ENCODE measurements around the gene JPH3. TPM values are rescaled to one million over a fixed set of nuclear protein-coding genes. Genes with fewer than 3 reads are reported as not detected.

JPH3 gene
- total RNA-seq, 1 experiment from 2014 or later: 0.57 TPM

DNA sequence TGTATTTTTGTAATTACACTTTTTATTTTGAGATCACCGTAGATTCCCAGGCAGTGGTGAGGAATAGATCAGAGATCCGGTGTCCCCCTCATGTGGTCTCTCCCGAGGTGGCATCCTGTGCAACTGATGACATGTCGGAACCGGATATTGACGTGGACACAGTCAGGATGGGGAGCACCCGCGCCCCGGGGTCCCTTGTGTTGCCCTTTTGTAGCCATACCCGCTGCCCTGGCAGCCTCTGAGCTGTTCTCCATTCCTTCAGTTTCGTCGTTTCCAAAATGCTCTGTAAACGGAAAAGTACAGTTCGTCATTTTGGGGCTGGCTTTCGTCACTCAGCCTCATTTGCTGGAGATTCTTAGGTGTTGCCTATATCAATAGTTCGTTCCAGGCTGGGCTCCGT is 14.2 kb downstream of the JPH3 start:
- no peaks in the 10 kb centered on the region for H3K9me3 Mint-ChIP-seq (ENCODE audit: low read depth, unreplicated experiment)
- TF ChIP-seq, protein P1, sequence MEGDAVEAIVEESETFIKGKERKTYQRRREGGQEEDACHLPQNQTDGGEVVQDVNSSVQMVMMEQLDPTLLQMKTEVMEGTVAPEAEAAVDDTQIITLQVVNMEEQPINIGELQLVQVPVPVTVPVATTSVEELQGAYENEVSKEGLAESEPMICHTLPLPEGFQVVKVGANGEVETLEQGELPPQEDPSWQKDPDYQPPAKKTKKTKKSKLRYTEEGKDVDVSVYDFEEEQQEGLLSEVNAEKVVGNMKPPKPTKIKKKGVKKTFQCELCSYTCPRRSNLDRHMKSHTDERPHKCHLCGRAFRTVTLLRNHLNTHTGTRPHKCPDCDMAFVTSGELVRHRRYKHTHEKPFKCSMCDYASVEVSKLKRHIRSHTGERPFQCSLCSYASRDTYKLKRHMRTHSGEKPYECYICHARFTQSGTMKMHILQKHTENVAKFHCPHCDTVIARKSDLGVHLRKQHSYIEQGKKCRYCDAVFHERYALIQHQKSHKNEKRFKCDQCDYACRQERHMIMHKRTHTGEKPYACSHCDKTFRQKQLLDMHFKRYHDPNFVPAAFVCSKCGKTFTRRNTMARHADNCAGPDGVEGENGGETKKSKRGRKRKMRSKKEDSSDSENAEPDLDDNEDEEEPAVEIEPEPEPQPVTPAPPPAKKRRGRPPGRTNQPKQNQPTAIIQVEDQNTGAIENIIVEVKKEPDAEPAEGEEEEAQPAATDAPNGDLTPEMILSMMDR (IDR thresholded peaks at IDR 0.05; ENCODE audit: unreplicated experiment): no peak
- H3K4me3 Mint-ChIP-seq (ENCODE audit: low read depth, unreplicated experiment): no peak overlapping the region
- peaks cover 70% of the 10 kb centered on the region for H3K27me3 Mint-ChIP-seq (ENCODE audit: unreplicated experiment)
- H3K4me1 Mint-ChIP-seq (ENCODE audit: low read depth, unreplicated experiment): no peaks in the 10 kb centered on the region
- no peak overlapping the region for H3K27ac Mint-ChIP-seq (ENCODE audit: unreplicated experiment)
- DNase-seq: no peak
- CTCF ChIA-PET: no interaction called here
- no TSS peak for BruUV-seq (replicated peaks)
- no peaks in the 10 kb centered on the region for H3K36me3 Mint-ChIP-seq (ENCODE audit: insufficient read depth, unreplicated experiment)
- intact Hi-C loops (cut with micrococcal nuclease; ENCODE audit: unreplicated experiment): loop anchor here (2.0 kb wide), 1 partner anchor 52 kb away; no protein-coding TSS in a partner anchor

DNA sequence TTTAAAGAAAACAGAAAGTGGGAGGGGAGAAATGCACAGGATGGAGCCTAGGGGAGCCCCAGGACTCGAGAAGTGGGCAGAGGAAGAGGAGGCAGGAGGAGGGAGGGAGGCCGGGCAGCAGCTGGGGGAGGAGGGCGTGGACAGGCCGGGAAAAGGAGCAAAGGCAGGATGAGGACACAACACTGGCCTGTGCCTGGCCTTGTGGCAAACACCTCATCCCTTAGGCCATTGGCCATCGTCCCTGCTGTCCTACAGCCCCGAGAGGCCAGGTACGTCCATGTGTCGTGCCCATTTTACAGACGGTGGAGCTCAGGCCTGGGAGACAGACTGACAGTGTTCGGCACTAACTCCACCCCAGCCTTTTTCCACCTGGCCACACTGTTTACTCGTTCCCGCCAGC is 15.9 kb downstream of the JPH3 start:
- peaks cover 81% of the 10 kb centered on the region for H3K27me3 Mint-ChIP-seq (ENCODE audit: unreplicated experiment)
- TF ChIP-seq, protein P1 (IDR thresholded peaks at IDR 0.05; ENCODE audit: unreplicated experiment): no peak

DNA sequence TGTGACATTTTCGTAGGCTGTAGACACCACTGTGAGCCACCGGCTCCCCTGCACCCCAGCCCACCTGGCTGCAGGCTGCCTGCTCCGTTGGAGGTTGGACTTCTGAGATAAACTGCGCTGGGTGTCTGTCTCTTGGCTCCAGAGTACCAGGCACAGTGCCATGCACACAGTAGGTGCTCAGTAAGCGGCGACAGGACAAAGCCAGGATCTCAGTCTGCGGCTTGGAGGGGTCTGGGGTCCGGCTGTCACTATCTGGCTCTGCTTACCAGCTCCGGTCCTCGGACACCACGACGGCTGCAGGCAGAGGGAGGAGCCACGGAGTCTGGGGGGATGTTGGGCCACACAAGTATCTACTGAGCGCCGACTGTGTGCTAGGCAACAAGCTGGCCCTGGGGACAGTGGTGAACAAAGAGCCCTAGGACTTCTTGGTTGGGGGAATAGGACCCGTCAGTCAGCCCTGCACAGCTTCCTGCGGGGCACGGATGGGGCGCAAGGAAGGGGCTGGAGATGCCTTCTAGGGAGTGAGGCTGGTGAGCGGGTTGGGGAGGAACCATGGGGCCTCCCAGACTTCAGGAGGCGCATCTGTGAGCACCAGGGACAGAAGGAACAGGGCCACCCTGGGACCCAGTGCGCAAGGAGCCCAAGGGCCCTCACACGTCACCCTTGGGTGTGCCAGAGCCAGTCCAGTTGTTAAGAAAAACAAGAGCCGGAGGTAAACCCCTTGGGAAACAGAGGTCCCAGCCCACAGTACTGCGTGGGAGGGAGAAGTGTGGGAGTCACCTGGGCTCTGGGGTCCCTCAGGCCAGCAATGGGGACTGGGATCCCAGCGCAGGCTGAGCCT is 17.3 kb downstream of the JPH3 start:
- no TSS peak for BruUV-seq (replicated peaks)
- TF ChIP-seq, protein P1 (IDR thresholded peaks at IDR 0.05; ENCODE audit: unreplicated experiment): no peak
- H3K4me3 Mint-ChIP-seq (ENCODE audit: low read depth, unreplicated experiment): no peak overlapping the region
- H3K27me3 Mint-ChIP-seq (ENCODE audit: unreplicated experiment): peaks cover 95% of the 10 kb centered on the region
- intact Hi-C loops (cut with micrococcal nuclease; ENCODE audit: unreplicated experiment): no loop called here
- no peaks in the 10 kb centered on the region for H3K9me3 Mint-ChIP-seq (ENCODE audit: low read depth, unreplicated experiment)
- H3K4me1 Mint-ChIP-seq (ENCODE audit: low read depth, unreplicated experiment): no peaks in the 10 kb centered on the region
- H3K27ac Mint-ChIP-seq (ENCODE audit: unreplicated experiment): no peak overlapping the region
- H3K36me3 Mint-ChIP-seq (ENCODE audit: insufficient read depth, unreplicated experiment): no peaks in the 10 kb centered on the region
- DNase-seq: no peak
- CTCF ChIA-PET: interaction anchor here (0.7 kb wide), 2 partner anchors 12 to 630 kb away, joined by 3 to 4 read pairs; no protein-coding TSS in a partner anchor

More for the DNA sequence above, 15.9 kb downstream of the JPH3 start:
- no peak for DNase-seq
- Mint-ChIP-seq H3K4me1 (ENCODE audit: low read depth, unreplicated experiment) (no peaks in the 10 kb centered on the region), H3K4me3 (ENCODE audit: low read depth, unreplicated experiment) (no peak overlapping the region), H3K36me3 (ENCODE audit: insufficient read depth, unreplicated experiment) (no peaks in the 10 kb centered on the region), H3K27ac (ENCODE audit: unreplicated experiment) (no peak overlapping the region), H3K9me3 (ENCODE audit: low read depth, unreplicated experiment) (no peaks in the 10 kb centered on the region)
- intact Hi-C loops (cut with micrococcal nuclease; ENCODE audit: unreplicated experiment): no loop called here
- BruUV-seq (replicated peaks): no TSS peak
- CTCF ChIA-PET: interaction anchor here (1.8 kb wide), 1 partner anchor 17 kb away, joined by 6 read pairs; no protein-coding TSS in a partner anchor

DNA sequence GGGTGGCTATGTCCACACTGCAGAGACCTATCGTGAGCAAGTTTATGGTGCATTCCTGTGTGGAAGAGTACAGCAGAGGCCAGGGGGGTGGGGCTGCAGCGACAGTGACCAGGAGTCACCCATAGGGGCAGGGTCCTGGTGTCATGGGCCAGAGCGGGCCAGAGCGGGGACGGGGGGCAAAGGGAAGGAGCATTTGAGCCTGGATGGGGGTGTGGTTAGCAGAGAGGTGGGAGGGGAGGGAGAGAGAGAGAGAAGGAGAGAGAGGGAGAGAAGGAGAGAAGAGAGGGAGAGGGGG is 17.8 kb downstream of the JPH3 start:
- Mint-ChIP-seq H3K9me3 (ENCODE audit: low read depth, unreplicated experiment) (no peaks in the 10 kb centered on the region), H3K4me1 (ENCODE audit: low read depth, unreplicated experiment) (no peaks in the 10 kb centered on the region), H3K27ac (ENCODE audit: unreplicated experiment) (no peak overlapping the region), H3K27me3 (ENCODE audit: unreplicated experiment) (peaks cover 100% of the 10 kb centered on the region), H3K4me3 (ENCODE audit: low read depth, unreplicated experiment) (no peak overlapping the region), H3K36me3 (ENCODE audit: insufficient read depth, unreplicated experiment) (no peaks in the 10 kb centered on the region)
- intact Hi-C loops (cut with micrococcal nuclease; ENCODE audit: unreplicated experiment): no loop called here
- TF ChIP-seq, protein P1 (IDR thresholded peaks at IDR 0.05; ENCODE audit: unreplicated experiment): no peak
- CTCF ChIA-PET: no interaction called here
- BruUV-seq (replicated peaks): no TSS peak
- no peak for DNase-seq

Data from Calu3 (cell line).